ENCODE results near the gene CCDC184. TPM values are rescaled to one million over a fixed set of nuclear protein-coding genes. Genes with fewer than 3 reads are reported as not detected.
A peak's percentile ranks its signal among the peaks of the same experiment; 100 is the strongest.
"Not testable (repeated sequence)": the region's sequence is repeated elsewhere in the genome, so short reads cannot be mapped to it uniquely, and the experiment has no call there.

Gene CCDC184
- total RNA-seq, 2 experiments from 2014 or later = 0.25 to 0.34 TPM

GRCh38 chr12:48199774-48200221 is 16.4 kb downstream of the CCDC184 start:
- intact Hi-C loops (cut with micrococcal nuclease) = no loop called here
- Mint-ChIP-seq H3K27me3 (no peaks in the 10 kb centered on the region), H3K4me3 (peak overlapping the region; percentile 84), H3K4me1 (ENCODE audit: low read depth) (peaks cover 19% of the 10 kb centered on the region), H3K36me3 (ENCODE audit: low read depth) (peaks cover 50% of the 10 kb centered on the region), H3K9me3 (peaks cover 15% of the 10 kb centered on the region), H3K27ac (peak overlapping the region; percentile 98)
- ChIA-PET POLR2A (interaction anchor here (0.6 to 1.8 kb wide), 9 partner anchors 11 to 517 kb away, joined by 3 to 11 read pairs (median 3); partner anchors contain the start of genes ASB8, CCNT1 and SENP1), CTCF (interaction anchor here (0.7 to 5.5 kb wide), 13 partner anchors 9 to 419 kb away, joined by 3 to 45 read pairs (median 4); partner anchors contain the start of genes ASB8 and CCDC184)
- ATAC-seq = no peak
- DNase-seq = no peak
- no peak for TF ChIP-seq CTCF (IDR thresholded peaks at IDR 0.05)

GRCh38 chr12:48201091-48201490 is 17.6 kb downstream of the CCDC184 start:
- ATAC-seq = no peak
- peaks cover 58% of the 10 kb centered on the region for H3K36me3 Mint-ChIP-seq (ENCODE audit: low read depth)
- CTCF ChIA-PET = interaction anchor here (1.0 to 5.5 kb wide), 5 partner anchors 10 to 418 kb away, joined by 3 to 45 read pairs (median 18); partner anchors contain the start of gene CCDC184
- H3K27me3 Mint-ChIP-seq = no peaks in the 10 kb centered on the region
- H3K4me1 Mint-ChIP-seq (ENCODE audit: low read depth) = peaks cover 19% of the 10 kb centered on the region
- intact Hi-C loops (cut with micrococcal nuclease) = no loop called here
- H3K4me3 Mint-ChIP-seq = no peak overlapping the region
- DNase-seq = no peak
- H3K27ac Mint-ChIP-seq = no peak overlapping the region
- H3K9me3 Mint-ChIP-seq = peaks cover 16% of the 10 kb centered on the region
- no peak for TF ChIP-seq CTCF (IDR thresholded peaks at IDR 0.05)
- POLR2A ChIA-PET = interaction anchor here (0.7 to 1.3 kb wide), 2 partner anchors 17 to 18 kb away, joined by 3 to 4 read pairs; partner anchors contain the start of gene CCDC184

- Mint-ChIP-seq H3K36me3 (ENCODE audit: low read depth) (peaks cover 61% of the 10 kb centered on the region), H3K27ac (no peak overlapping the region), H3K4me3 (no peak overlapping the region), H3K27me3 (no peaks in the 10 kb centered on the region), H3K4me1 (ENCODE audit: low read depth) (peaks cover 17% of the 10 kb centered on the region), H3K9me3 (peaks cover 20% of the 10 kb centered on the region)
- intact Hi-C loops (cut with micrococcal nuclease) = no loop called here
- no peak for TF ChIP-seq CTCF (IDR thresholded peaks at IDR 0.05)
- ChIA-PET CTCF (interaction anchor here (1.0 to 5.5 kb wide), 5 partner anchors 9 to 417 kb away, joined by 3 to 45 read pairs (median 18); partner anchors contain the start of gene CCDC184), POLR2A (interaction anchor here (0.7 kb wide), 1 partner anchor 19 kb away, joined by 3 read pairs; the partner anchor contains the start of gene CCDC184)
- ATAC-seq = no peak
- DNase-seq = no peak
These were observed 18.1 kb downstream of the CCDC184 start for GRCh38 chr12:48201516-48201915.

GRCh38 chr12:48202766-48203165 is 19.3 kb downstream of the CCDC184 start:
- ChIA-PET POLR2A (interaction anchor here (1.1 kb wide), 1 partner anchor 10 kb away, joined by 4 read pairs; no protein-coding TSS in a partner anchor), CTCF (interaction anchor here (1.2 to 1.5 kb wide), 2 partner anchors 13 to 19 kb away, joined by 3 to 5 read pairs; no protein-coding TSS in a partner anchor)
- ATAC-seq = no peak
- intact Hi-C loops (cut with micrococcal nuclease) = no loop called here
- no peak overlapping the region for H3K4me3 Mint-ChIP-seq
- peaks cover 68% of the 10 kb centered on the region for H3K36me3 Mint-ChIP-seq (ENCODE audit: low read depth)
- no peaks in the 10 kb centered on the region for H3K27me3 Mint-ChIP-seq
- peaks cover 17% of the 10 kb centered on the region for H3K4me1 Mint-ChIP-seq (ENCODE audit: low read depth)
- TF ChIP-seq CTCF (IDR thresholded peaks at IDR 0.05) = no peak
- H3K27ac Mint-ChIP-seq = no peak overlapping the region
- peaks cover 30% of the 10 kb centered on the region for H3K9me3 Mint-ChIP-seq
- DNase-seq = no peak

- ATAC-seq (no peak), DNase-seq (no peak)
- TF ChIP-seq CTCF (IDR thresholded peaks at IDR 0.05) = no peak
- no peak within 1 kb of the TSS for H3K4me3 Mint-ChIP-seq
- no peaks in the 10 kb centered on the region for H3K27me3 Mint-ChIP-seq
- intact Hi-C loops (cut with micrococcal nuclease) = no loop called here
- no peak within 1 kb of the TSS for H3K27ac Mint-ChIP-seq
- peaks cover 71% of the 10 kb centered on the region for H3K36me3 Mint-ChIP-seq (ENCODE audit: low read depth)
- ChIA-PET POLR2A (interaction anchor here (1.1 kb wide), 1 partner anchor 10 kb away, joined by 4 read pairs; no protein-coding TSS in a partner anchor), CTCF (interaction anchor here (1.2 to 1.5 kb wide), 2 partner anchors 14 to 19 kb away, joined by 3 to 5 read pairs; no protein-coding TSS in a partner anchor)
- peaks cover 33% of the 10 kb centered on the region for H3K9me3 Mint-ChIP-seq
- peaks cover 17% of the 10 kb centered on the region for H3K4me1 Mint-ChIP-seq (ENCODE audit: low read depth)
These were observed 19.7 kb downstream of the CCDC184 start, which contains the start of gene OR10AD1 for GRCh38 chr12:48203192-48203591. Gene OR10AD1, minus strand, starts transcription at chr12:48203292. Its CDS starts 0 bp downstream, at chr12:48203292.

GRCh38 chr12:48209495-48209894 is 26.1 kb downstream of the CCDC184 start:
- H3K4me1 Mint-ChIP-seq (ENCODE audit: low read depth); POLR2A ChIA-PET; H3K27ac Mint-ChIP-seq; H3K4me3 Mint-ChIP-seq; intact Hi-C loops (cut with micrococcal nuclease); CTCF ChIA-PET; DNase-seq; H3K27me3 Mint-ChIP-seq; ATAC-seq: not testable (repeated sequence)
- peaks cover 25% of the 10 kb centered on the region for H3K9me3 Mint-ChIP-seq
- H3K36me3 Mint-ChIP-seq (ENCODE audit: low read depth) = peaks cover 24% of the 10 kb centered on the region

Data from activated CD8-positive, alpha-beta T cell treated with anti-CD3 and anti-CD28 coated beads for 36 hours (primary cell).